Fibroblast of skin of left quadriceps (primary cell): ENCODE measurements around the gene CASK.

Source experiments
- DNase-seq, 2 experiments: peaks; one replicate each; pipeline ENCODE4 v3.0.0-alpha.2; 2013; ENCODE audit warnings: low read depth in 2 of 2

Gene CASK

DNA sequence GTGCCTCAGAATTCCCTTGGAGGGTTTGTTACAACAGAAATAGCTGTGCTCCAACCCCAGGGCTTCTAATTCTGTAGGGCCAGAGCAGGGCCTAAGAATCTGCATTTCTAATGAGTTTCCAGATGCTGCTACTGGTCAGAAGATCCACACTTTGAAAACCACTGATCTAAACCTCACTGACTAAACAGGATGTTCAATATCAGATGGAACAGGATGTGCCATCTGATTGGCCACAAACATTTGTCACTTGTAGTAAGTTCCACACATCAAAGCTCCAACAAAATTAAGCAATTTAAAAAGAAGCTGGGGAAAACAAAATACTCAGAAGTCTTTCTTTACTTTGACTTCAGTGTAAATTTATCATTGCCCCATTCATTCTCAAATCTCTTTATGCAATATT lies 14.3 kb downstream of the CASK start:
- no peak for DNase-seq

GRCh38 chrX:41906515-41907187 lies 16.7 kb downstream of the CASK start:
- no peak for DNase-seq

- DNase-seq, result no peak
Measured at GRCh38 chrX:41903544-41903943, 19.8 kb downstream of the CASK start.

- DNase-seq, result no peak
Measured at GRCh38 chrX:41900321-41900720, 23.0 kb downstream of the CASK start.

DNA sequence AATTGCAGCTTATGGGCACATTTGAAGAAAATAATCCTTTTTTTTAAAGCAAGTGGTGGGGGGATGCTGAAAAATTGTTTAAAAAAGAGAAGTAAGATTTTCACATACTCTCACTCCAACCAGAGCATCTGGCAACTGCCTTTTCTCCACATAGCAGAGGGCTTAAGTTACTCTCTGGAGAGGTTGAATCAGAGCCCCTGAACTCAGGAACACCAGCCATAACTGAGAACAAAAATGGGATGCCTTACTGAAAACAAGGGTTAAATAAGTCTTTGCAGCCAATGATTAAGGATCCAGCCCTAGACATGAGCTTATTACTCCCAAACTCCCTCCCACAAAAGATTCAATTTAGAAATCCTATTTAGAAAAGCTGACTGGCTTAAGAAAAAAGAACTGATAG lies 27.5 kb downstream of the CASK start:
- peak; percentile 15 to 23 for DNase-seq

DNA sequence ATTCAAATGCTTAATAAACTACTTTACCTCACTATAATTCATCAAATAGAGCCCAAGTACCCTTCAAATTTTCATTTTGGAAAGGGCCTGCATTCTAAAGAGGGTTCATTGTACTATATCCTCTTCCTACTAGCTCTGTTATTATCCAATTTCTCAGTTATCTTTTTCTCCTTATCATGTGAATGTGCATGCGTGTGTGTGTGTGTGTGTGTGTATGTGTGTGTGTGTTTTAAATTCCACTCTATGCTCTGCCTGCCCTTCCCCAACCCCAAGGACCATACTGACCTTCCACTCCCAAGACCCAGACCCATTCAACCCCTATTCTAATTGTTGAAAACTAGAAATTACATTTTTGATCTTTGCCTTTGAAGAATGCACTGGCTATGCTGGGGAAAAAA lies 33.3 kb downstream of the CASK start:
- DNase-seq, result no peak

DNA sequence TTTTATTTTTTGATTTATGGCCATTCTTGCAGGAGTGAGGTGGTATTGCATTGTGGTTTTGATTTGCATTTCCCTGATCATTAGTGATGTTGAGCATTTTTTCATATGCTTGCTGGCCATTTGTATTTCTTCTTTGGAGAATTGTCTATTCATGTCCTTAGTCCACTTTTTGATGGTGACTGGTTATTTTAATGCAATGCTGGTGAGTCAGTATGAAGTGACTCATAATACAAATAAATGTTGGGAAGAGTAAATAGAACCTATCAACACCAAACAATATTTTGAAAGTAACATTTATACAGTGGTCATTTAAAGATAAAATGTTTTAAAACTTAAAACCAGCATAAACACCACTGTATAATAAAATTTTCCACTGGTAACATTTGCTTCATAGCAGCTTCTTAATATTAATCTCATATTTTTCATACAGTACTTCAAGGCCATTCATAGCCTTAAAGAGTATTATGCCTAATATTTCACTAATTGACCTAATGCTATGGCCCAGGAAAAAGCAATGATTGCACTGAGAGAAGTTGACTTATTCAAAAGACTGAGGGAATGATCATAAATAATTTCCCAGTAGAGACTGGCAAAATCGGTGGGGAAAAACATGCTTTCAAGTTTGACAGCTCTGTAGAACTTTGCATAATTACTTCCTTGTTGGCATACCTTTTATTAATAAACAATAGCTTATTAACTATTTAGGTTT lies 33.9 kb downstream of the CASK start:
- DNase-seq, result no peak

DNA sequence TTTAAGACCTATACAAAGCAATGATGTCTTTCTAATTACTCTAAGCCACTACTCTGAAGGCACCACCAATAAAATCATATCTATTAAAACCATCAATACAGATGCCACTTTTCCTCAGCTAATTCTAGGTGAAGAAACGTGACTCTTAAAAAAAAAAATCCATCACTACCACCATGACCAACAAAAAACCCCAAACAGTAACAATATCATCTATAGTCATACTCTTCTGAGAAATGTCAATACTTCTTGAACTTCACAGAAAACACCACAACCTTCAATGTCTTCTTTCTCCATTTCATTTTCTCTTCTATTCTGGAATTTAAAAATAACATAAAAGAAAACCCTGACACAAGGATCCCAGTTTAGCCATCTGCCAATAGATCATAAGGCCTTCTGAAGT lies 35.7 kb downstream of the CASK start:
- DNase-seq, result no peak

GRCh38 chrX:41885724-41886123 lies 37.6 kb downstream of the CASK start:
- no peak for DNase-seq

- no peak for DNase-seq
Measured at GRCh38 chrX:41881166-41881565, 42.2 kb downstream of the CASK start.

- no peak for DNase-seq
Measured at GRCh38 chrX:41877167-41877566, 46.2 kb downstream of the CASK start.

DNA sequence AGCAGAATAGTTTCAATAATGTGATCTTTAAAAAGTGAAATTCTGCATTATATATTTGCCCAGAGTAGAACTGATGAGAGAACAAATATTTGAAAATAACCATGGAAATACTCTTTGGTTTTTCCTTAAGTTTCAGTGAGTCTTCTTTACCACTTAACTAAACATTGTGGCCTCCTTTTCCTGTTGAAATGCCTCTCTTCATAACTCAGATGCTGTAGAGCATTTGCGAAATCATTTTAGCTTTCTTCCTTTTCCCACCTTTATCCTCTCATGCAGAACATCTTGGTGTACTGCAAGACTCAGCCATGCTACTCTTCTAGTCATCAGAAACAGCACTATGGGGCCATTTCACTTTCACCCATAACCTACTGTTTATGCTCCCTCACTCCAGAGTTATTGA lies 48.2 kb downstream of the CASK start:
- no peak for DNase-seq

DNA sequence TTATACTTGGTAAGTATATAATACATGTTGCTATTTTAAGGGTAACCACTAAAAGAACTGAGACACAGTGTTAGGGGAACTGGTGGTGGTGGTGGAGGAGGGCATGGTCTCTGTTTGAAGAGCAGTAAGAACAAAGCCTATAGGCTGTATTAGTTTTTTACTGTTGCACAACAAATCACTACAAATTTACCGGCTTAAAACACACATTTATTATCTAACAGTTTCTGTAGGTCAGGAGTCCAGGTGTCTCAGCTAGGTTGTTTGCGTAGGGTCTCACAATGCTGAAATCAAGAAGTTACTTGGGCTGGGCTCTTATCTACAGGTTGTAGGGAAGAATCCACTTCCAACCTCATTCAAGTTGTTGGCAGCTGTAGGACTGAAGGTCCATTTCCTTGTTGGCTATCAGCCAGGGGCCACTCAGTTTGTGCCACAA lies 52.6 kb downstream of the CASK start:
- no peak for DNase-seq

DNA sequence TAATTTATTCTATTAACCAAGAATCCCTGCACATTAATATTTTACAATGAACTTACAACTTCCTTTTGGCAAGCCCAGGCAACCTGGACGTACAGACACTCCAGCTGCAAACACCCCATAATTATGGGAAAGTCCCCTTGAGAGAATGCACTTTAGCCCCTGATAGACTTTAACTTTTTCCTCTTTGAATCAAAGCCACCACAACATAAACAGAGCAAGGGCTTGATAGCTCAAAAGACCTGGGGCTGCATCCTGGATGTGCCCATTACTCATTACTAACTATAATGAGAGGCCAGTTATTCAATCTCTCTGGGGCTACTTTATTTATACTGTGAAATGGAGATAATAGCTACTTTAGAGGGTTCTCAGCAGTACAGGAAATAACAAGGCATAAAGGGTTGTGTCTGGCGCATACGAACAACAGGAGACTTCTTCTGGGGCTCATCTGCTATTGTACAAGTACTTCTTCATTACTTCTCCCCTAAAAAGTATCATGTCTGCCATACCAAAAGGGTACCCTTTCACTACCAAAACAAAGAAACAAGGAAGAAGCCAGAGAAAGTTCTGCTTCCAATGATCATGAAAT lies 54.9 kb downstream of the CASK start:
- DNase-seq, result no peak

- no peak for DNase-seq
Measured at GRCh38 chrX:41863343-41864203, 59.8 kb downstream of the CASK start.

DNA sequence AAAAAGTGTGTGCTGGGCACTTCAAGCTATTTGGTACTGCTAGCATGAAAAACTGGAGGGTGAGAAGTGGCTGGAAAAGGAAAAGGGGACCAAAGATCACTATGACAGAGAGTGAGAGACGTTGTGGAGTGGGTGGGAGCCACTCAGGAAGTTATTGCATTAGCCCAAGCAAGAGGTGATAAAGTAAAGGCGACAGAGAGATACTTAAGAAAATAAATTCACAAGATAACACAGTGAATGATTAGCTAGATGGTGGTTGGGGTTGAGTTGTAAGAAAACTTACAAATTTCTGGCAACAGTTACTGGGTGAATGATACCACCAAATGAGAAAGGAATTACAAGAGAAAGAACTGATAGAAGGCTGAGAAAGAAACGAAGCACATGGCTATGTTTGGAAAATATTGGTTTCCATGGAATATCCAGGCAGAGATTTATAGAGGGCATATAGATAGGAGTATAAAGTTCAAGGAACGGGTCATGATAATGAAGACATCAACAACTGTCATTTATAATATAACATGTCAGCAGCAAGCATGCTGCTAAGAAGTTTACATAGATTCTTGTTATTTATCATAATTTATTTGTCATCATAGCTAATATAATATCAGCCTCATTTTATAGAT lies 60.7 kb downstream of the CASK start:
- DNase-seq, result no peak

DNA sequence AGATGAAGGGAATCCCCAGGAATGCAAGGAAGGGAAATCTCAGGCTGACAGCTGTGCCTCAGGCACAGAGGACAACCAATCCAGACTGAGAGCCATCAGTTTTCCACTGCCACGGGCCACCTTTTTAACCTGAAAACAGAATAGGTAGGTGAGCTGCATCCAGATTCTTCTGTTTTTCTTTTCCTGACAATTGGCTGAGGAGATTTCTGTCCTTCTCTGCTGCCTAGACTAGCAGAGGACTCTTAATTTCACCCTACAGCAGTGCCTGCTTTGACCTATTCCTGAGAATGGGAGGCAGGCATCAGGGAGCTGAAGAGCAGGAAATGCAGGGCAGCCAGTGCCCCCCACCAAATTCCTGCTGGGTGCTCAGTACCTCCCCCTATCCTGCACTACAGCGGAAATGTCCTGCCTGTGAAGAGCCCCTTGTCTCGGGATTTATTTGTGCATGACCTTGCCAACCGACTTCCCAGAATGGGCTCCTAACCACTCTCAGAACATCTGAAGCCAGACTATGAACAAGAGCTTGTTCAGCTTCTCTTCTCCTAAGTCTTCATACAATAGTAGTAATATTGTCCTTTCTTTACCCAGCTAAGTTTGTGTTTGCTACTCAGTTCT lies 65.1 kb downstream of the CASK start:
- no peak for DNase-seq

DNA sequence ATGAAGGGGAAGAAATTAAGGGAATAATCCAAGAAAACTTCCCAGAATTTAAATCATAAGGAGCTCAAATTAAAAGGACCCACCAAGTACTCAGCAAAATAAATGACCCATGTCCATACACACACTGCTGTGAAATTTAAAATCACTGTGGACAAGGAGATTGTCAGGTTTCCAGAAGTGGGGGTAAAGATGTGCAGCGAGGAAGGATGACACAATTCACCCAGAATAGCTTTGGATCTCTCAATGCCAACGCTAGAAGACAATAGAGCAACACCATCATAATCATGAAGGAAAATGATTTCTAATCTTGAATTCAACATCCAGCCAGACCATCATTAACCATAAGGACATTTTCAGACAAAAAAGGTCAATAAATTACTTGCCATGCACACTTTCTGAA lies 65.7 kb downstream of the CASK start:
- DNase-seq, result no peak

DNA sequence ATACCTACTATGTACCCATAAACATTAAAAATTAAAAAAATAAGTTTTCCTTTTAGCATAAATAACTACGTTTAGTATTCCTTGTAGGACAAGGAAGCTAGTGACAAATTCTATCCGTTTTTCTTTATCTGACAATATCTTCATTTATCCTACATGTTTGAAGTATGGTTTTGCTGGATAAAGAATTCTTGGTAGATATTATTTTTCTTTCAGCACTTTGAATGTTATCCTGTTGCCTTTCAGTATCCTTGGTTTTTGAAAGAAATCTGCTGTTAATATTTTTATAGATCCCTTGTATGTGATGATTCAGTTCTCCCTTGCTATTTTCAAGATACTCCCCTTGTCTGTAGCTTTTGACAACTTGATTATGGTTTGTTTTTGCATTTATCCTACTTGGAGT lies 76.6 kb downstream of the CASK start:
- DNase-seq, result no peak

- no peak for DNase-seq
Measured at GRCh38 chrX:41837270-41837944, 85.9 kb downstream of the CASK start.

DNA sequence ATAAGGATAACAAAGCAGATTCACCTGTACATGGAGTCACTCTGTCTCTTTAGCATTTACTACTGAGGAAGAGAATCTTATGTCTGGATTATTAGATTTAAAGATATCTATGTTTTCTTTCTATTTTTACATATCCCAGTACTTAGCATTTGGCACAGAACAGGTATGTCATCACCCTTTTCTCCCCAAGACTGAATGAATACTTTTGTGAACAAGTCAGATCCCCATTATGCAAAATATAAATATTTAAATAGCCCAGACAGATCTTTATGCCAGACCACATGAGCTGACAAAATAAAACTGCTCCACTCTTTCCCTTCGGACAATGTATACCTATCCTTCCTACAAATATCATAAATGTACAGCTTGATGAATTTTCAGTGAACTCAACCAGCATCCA lies 94.5 kb downstream of the CASK start:
- no peak for DNase-seq
